NCI-H69 (cell line): Measurements from ENCODE around the gene JAG2.

Experiments
- DNase-seq: peaks from one replicate; lab custom pipeline; 2025; lab: John Stamatoyannopoulos, UW

JAG2 gene

DNA sequence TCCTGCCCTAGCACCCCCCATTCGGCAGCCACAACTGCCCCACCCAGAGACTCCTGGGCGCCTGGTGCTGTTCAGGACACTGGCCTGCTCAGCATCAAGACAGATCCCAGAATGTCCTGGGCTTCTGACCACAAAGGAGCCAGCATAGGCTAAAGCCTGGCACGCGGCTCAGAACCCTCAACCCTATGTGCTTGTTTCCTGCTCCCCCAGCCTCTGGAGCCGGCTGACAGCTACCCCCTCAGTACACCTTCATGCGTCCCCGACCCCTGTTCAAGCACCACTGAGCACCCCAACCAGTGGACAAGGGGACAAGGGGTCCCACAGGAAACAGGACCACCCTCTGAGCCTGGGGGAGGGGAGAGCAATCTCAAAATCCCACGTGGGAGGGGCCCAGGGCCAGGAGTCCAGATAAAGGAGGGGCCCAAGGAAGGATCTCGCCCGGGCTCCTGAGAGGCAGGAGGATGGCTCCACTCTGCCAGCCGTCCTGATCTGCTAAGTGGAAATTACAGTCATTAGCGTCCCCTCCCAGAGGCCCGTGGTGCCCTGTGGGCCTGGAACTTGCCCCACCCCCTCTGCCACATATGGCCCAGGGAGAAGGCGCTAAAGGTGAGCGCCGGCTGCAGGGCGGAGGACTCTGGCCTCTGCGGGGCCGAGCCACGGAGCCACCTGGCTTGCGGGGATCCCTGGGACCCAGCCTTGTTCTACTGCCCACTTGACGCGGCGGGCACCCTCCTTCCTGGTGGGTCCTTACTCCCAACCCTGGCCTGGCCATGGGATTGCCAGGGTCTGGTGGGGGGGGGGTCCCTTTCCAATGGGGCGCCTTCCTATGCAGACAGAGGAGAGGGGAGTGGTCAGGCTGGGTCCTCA is 76.2 kb downstream of the JAG2 start:
- DNase-seq: peak; percentile 92

DNA sequence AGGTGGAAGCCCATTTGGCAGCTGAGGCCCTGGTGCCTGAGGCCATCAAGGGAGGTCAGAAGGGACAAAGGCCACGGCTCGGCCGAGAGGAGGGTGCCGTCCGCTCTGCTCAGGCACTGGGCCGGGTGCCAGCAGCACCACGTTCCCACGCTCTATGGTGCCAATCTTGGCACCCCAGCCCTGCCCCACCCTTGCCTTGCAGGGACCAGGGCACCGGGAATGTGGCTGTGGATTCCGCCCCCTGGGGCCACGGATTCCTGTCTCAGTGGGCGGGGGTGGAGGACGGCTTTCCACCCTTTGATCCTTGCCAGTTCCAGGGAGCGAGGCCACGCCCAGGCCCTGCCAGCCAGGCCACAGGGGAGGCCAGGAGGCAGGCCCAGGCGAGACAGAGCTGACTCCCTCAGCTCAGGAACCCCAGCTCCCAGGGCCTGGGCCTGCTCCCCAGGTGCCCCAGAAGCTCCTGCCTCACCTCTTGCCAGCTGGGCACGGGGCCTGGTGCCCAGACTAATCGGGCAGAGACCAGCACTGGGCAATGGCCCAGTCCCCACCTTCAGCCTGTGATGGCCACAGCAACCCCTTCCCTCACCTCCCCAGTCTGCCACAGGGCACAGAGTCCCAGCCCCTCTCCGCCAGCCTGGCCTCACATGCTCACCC is 76.9 kb downstream of the JAG2 start:
- peak; percentile 86 for DNase-seq

DNA sequence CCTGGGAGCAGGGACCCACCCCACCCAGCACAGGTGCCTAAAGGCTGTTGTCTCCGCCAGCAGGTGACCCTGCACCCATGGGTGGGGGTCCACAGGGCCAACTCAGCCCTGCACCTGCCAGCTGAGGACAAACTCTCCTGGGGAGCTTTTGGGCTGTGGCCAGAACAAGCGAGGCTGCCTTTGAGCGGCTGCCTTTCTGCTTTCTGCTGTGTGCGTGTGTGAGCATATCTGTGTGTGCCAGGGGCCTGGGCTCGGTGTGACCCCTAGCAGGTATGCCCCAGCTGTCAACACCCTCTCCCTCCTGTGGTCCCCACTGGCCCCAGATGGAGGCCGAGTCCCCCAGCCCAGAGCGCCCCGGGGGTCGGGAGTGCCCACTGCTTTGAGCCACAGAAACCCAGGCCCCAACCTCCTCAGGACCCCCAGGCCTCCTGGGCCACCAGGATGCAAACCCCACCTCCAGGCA is 77.5 kb downstream of the JAG2 start:
- peak; percentile 75 for DNase-seq
